ENCODE results near the gene DNAJA2.

Gene DNAJA2

DNA sequence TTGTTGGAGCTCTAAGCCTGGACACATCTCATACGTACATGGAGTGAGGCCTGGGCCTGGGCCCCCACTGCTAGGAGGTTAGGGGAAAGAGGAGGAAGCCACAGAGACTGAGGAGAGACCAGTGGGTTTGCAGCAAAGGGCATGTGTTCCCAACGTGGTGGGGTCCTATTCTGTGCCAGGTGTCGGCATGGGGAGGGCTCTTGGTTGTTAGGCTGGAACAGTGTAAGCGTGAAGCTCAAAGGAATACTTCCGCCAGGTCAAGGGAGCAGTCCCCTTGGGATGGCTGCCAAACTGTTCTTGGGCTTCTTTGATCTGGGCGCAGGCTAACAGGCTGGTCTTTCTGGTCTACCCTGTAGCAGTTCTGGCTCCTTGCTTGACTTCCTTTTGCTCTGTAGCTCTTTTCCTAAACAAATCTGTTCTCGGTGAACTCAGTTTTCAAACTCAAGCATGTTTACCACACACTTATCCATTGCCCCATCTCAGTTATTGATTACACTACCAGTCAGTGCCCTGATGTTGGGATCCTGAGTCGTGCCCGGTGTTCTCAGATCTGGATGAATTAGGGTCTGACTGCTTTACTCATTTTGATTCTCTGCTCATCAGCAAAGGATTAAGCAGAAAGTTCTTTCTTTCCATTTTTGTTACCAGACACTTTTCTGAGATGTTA is 52.9 kb downstream of the DNAJA2 start:
- H3K4me3 ChIP-seq = no peak overlapping the region
- no peak overlapping the region for H3K27ac ChIP-seq
- DNase-seq (ENCODE audit: low spot score) = no peak
- TF ChIP-seq, protein P1, sequence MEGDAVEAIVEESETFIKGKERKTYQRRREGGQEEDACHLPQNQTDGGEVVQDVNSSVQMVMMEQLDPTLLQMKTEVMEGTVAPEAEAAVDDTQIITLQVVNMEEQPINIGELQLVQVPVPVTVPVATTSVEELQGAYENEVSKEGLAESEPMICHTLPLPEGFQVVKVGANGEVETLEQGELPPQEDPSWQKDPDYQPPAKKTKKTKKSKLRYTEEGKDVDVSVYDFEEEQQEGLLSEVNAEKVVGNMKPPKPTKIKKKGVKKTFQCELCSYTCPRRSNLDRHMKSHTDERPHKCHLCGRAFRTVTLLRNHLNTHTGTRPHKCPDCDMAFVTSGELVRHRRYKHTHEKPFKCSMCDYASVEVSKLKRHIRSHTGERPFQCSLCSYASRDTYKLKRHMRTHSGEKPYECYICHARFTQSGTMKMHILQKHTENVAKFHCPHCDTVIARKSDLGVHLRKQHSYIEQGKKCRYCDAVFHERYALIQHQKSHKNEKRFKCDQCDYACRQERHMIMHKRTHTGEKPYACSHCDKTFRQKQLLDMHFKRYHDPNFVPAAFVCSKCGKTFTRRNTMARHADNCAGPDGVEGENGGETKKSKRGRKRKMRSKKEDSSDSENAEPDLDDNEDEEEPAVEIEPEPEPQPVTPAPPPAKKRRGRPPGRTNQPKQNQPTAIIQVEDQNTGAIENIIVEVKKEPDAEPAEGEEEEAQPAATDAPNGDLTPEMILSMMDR (IDR thresholded peaks at IDR 0.05) = no peak

DNA sequence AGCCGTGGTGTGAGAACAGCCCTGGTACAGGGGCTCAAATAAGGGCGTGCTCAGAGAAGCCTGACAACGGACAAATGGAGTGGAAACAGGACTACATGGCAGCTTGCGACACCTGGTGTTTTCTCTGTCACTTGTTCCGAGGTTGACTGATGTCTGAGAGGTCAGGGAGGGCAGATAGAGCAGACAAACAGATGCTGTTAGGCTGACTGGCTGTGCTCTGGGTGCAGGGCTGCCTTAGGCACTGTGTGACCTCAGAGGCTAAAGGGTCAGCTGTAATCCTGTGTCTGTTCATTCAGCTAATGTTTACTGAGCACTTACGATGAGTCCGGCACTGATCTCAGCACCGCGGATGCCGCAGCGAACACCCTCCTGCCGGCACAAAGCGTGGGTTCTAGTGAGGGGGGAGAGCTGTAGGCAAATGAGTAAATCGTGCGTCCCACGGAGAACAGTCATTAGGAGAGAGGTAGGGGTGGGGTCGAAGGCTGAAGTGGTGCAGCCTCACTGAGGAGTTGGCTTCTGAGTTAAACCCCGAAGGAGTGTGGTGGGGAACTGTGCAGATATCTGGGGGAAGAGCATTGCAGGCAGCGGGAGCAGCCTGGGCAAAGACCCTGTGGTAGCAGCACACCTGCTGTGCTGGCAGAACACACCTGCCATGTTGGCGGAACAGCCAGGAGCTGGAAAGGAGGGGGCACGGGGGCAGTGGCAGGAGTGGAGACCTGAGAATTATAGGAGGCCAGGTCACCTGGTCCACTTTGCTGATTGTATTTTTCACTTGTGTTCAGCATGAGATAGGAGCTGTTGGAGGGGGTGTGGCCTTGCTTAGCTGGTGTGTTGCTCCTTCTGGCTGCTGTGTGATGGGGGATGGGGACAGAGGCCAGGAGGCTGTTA is 54.3 kb downstream of the DNAJA2 start:
- TF ChIP-seq, protein P1 (IDR thresholded peaks at IDR 0.05) = no peak
- no peak overlapping the region for H3K27ac ChIP-seq
- DNase-seq (ENCODE audit: low spot score) = no peak
- no peak overlapping the region for H3K4me3 ChIP-seq

DNA sequence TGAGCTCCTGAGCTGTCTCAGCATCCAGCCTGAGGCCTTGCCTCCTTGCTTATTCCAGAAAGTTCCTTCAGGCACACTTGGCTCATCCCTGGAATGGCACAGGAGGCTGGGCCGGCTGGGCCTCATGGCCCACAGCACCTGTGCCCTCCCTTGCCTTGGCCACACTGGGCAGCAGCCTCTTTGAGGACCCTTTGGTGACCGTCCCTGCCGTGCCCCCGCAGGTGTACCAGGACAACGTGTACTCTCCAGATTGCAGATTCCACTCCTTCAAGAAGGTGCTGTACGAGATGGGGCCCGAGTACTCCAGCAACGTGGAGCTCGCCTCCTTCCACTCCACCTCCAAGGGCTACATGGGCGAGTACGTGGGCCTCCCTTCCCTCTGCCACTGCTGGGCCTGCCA is 55.1 kb downstream of the DNAJA2 start:
- H3K4me3 ChIP-seq = no peak overlapping the region
- TF ChIP-seq, protein P1 (IDR thresholded peaks at IDR 0.05) = no peak
- H3K27ac ChIP-seq = no peak overlapping the region
- no peak for DNase-seq (ENCODE audit: low spot score)

DNA sequence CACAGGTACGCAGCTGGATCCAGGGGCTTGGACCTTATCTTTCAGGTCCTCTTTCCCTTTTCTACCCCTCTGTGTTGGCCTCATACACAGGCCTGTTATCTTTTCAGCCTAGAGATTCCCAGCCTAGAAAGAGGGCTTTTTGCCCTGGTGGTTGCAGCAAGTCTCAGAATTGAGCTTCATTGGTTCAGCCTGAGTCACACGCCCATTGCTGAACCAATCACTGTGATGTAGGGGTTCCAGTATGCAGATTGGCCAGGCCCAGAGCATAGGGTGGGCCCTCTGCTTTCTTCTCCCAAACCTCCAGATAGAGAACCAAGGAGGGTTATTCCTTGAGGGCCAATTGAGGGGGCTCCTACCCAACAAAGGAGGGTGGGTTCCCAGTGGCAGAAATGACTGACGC is 56.5 kb downstream of the DNAJA2 start:
- no peak for DNase-seq (ENCODE audit: low spot score)
- Histone ChIP-seq H3K4me3 (no peak overlapping the region), H3K27ac (no peak overlapping the region)
- TF ChIP-seq, protein P1 (IDR thresholded peaks at IDR 0.05) = no peak

DNA sequence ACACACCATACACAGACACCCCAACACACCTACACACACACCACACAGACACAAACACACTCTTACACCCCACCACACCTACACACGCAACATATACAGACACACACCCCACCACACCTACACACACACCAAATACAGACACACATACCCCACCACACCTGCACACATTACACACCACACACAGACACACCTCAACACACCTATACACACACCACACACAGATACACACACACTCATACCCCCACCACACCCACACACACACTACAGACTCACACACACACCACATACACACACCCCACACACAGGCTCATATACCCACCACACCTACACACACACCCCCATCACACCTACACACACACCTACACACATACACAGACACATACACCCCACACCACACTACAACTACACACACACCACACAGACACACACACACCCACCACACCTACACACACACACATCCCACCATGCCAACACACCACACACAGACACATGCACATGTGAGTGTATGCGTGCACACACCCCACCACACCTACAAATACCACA is 57.9 kb downstream of the DNAJA2 start:
- H3K4me3 ChIP-seq = no peak overlapping the region
- H3K27ac ChIP-seq = no peak overlapping the region
- TF ChIP-seq, protein P1 (IDR thresholded peaks at IDR 0.05) = no peak
- DNase-seq (ENCODE audit: low spot score) = no peak

DNA sequence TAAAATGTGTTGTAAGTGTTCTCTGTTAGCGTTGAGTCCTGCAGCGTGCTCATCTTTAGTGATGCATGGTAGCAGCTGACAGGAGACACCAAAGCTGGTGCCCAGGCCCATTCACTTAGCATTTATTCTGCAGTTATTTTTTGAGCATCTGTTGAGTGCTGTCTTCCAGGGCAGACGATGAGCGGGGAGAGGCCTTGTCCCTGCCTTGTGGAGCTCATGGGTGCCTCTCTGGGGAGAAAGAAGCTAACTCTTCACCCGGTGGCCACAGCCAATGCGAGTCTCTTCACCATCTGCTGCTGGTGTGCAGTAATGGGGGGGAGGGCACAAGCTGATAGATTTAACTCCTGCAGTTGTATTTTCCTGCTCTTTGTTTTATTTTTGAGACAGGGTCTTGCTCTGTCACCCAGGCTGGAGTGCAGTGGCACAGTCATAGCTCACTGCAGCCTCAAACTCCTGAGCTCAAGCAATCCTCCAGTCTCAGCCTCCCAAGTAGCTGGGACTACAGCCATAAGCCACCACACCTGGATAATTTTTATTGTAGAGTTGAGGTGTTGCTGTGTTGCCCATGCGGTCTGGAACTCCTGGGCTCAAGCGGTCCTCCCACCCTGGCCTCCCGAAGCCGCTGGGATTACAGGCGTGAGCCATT is 58.8 kb downstream of the DNAJA2 start:
- no peak overlapping the region for H3K4me3 ChIP-seq
- no peak for DNase-seq (ENCODE audit: low spot score)
- no peak overlapping the region for H3K27ac ChIP-seq
- TF ChIP-seq, protein P1 (IDR thresholded peaks at IDR 0.05) = no peak

Data from coronary artery (tissue), 2 donors.